Activated T-helper 17 cell treated with anti-CD3 and anti-CD28 coated beads, Interleukin-2, amount 50 U/mL, for 72 hours (primary cell): ENCODE results near the gene MCRS1. TPM values are rescaled to one million over a fixed set of nuclear protein-coding genes. Genes with fewer than 3 reads are reported as not detected.

ENCODE experiments used
- ATAC-seq: fragments of 150-1000 bp; cut with Tn5 transposase; replicated peaks from 2 replicates; pipeline ENCODE4 v1.10.0; 2021; ENCODE audit warnings: mild to moderate bottlenecking, moderate library complexity
- H3K27ac Mint-ChIP-seq: one replicate; pipeline ENCODE4 v1.8.0; 2022; ENCODE audit warnings: mixed read lengths
- H3K27me3 Mint-ChIP-seq: one replicate; pipeline ENCODE4 v1.8.0; 2022; ENCODE audit warnings: mixed read lengths
- H3K36me3 Mint-ChIP-seq: one replicate; pipeline ENCODE4 v1.8.0; 2022; ENCODE audit warnings: low read depth, mild to moderate bottlenecking, mixed read lengths
- H3K4me1 Mint-ChIP-seq: one replicate; pipeline ENCODE4 v1.8.0; 2022; ENCODE audit warnings: mixed read lengths
- H3K4me3 Mint-ChIP-seq: one replicate; pipeline ENCODE4 v1.8.0; 2022; ENCODE audit warnings: mild to moderate bottlenecking, mixed read lengths
- H3K9me3 Mint-ChIP-seq: one replicate; pipeline ENCODE4 v1.8.0; 2022; ENCODE audit warnings: mixed read lengths
- total RNA-seq, 2 donors: library from RNA; stranded (reverse); gene quantifications; one replicate each; pipeline ENCODE4 v1.2.3, GENCODE V29; 2022

MCRS1 gene
- total RNA-seq, 2 donors from 2014 or later, result 31.6 to 54.8 TPM

DNA sequence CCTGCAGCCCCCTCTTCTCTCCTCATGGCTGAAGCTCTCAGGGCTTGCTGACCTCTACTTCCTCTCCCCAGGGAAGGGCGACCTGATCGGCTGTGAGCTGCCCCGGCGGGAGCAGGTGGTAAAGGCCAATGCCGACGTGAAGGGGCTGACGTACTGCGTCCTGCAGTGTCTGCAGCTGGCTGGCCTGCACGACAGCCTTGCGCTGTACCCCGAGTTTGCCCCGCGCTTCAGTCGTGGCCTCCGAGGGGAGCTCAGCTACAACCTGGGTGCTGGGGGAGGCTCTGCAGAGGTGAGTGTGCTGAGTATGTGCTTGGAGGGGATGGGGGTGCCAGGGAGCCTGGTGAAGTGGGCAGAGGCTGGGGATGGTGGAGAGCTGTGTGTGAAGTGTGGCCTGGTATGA is 13.7 kb downstream of the MCRS1 start:
- no peaks in the 10 kb centered on the region for H3K4me1 Mint-ChIP-seq
- H3K4me3 Mint-ChIP-seq, result no peak overlapping the region
- H3K36me3 Mint-ChIP-seq, result peaks cover 20% of the 10 kb centered on the region
- no peaks in the 10 kb centered on the region for H3K27me3 Mint-ChIP-seq
- no peaks in the 10 kb centered on the region for H3K9me3 Mint-ChIP-seq
- no peak for ATAC-seq
- no peak overlapping the region for H3K27ac Mint-ChIP-seq

DNA sequence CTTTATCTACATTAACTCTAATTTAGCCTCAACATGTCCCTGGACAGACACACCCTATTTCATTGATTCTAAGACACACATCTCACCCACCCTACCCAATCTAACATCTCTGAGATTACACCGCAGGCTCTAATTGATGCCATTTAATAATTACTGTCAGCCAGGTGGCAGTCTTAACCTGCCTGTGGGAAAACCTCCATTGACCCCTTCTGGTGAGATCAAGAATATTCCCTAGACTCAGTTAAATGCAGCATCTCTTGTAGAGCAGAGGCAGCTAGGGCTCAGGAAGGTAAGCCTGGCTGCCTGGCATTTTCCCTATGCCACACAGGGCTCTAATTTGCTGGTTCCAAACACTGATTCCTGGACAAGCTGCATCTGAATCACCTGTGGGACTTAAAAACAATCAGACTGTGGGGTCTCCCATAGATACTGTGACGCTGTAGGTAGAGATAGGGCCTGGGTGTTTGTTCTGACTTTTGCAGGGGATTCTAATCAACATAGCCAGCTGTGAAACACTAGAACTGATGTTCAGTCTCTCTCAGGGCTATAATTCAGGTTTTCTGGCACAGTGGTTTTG is 14.3 kb downstream of the MCRS1 start:
- peaks cover 14% of the 10 kb centered on the region for H3K36me3 Mint-ChIP-seq
- H3K27ac Mint-ChIP-seq, result peak overlapping the region; percentile 4
- no peaks in the 10 kb centered on the region for H3K27me3 Mint-ChIP-seq
- H3K4me1 Mint-ChIP-seq, result no peaks in the 10 kb centered on the region
- H3K9me3 Mint-ChIP-seq, result no peaks in the 10 kb centered on the region
- ATAC-seq, result peak; percentile 31
- no peak overlapping the region for H3K4me3 Mint-ChIP-seq

DNA sequence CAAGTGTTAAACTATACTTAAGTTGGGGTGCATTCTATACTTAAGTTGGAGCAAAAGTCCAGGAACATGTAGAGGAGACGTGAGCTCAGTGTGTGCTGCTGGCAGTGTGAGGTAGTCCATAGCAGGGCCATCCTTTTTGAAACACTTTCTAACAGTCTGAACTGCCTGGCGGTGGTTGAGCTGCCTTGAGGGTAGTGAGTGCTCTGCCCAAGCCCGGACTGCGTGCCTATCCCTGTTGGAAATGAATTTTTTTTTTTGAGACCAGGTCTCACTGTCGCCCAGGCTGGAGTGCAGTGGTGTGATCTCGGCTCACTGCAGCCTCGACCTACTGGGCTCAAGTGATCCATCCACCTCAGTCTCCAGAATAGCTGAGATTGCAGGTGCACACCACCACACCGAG is 15.0 kb downstream of the MCRS1 start:
- Mint-ChIP-seq H3K27me3 (peaks cover 4% of the 10 kb centered on the region), H3K9me3 (no peaks in the 10 kb centered on the region), H3K4me3 (no peak overlapping the region), H3K4me1 (peaks cover 5% of the 10 kb centered on the region), H3K36me3 (peaks cover 9% of the 10 kb centered on the region), H3K27ac (peak overlapping the region; percentile 4)
- no peak for ATAC-seq

DNA sequence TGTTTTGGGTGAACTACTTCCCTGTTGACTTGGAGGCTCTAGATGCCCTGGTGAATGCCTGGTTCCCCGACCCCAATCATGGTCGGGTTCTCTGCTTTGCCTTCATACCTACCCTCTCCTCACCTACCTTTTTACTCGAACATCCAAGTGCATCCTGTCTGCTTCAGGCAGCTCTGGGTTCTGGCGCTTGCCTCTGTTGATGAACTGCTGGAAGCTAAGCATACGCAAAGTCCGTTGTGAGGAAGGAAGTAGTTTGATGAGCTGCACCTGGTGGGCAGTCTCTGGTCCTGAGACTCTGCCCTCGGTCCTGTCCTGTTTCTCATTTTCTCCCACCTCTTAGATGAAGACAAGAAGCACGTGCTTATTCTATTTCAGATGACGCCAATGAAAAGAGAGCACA is 15.5 kb downstream of the MCRS1 start:
- Mint-ChIP-seq H3K9me3 (no peaks in the 10 kb centered on the region), H3K4me1 (peaks cover 5% of the 10 kb centered on the region), H3K4me3 (no peak overlapping the region), H3K27me3 (peaks cover 6% of the 10 kb centered on the region), H3K27ac (no peak overlapping the region), H3K36me3 (peaks cover 9% of the 10 kb centered on the region)
- ATAC-seq, result no peak

DNA sequence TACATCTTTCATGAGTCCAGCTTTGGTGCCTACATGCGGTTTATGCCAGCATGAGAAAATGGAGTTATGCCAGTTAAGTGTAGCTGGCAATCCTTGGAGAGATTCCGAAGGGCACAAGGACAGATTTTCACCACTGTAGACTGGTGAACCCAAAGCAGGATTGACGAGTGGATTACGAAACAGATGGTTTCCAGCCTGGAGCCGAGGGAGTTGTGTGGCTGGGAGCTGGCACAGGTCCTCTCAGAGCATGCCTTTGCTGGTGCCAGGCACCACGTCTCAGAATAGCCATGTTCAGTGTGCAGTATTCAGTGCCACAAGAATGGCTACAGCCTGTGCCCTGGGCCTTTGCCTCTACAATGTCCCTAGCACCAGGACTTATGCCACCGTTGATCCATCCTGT is 15.9 kb downstream of the MCRS1 start:
- no peak overlapping the region for H3K4me3 Mint-ChIP-seq
- H3K4me1 Mint-ChIP-seq, result peaks cover 5% of the 10 kb centered on the region
- no peak for ATAC-seq
- H3K9me3 Mint-ChIP-seq, result no peaks in the 10 kb centered on the region
- peaks cover 8% of the 10 kb centered on the region for H3K27me3 Mint-ChIP-seq
- peaks cover 9% of the 10 kb centered on the region for H3K36me3 Mint-ChIP-seq
- H3K27ac Mint-ChIP-seq, result no peak overlapping the region

DNA sequence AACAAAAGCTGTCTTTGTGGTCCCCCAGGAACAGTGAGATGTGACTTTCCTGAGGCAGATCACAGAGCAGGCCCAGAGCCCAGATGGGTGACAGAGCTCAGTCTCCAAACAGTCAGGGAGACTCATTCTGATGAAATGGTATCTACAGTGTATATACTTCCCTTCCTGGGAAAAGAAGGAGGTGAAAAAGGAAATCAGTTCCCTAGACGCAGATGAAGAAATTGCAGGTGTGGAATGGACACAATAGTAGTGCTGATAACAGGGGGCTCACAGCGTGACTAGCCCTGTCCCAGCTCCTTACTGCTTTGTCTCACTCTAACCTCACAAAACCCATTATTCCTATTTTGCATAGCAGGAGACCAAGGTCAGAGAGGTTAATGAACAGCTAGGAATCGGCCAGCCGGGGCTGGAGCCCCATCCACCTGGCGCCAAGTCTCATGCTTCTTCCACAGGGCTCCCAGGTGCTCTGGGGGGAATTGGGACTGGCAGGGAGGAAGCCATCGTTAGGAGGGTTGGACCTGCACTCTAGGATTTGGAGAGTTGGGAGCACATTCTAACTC is 17.2 kb downstream of the MCRS1 start:
- no peaks in the 10 kb centered on the region for H3K9me3 Mint-ChIP-seq
- peaks cover 8% of the 10 kb centered on the region for H3K27me3 Mint-ChIP-seq
- H3K4me1 Mint-ChIP-seq, result peaks cover 5% of the 10 kb centered on the region
- no peaks in the 10 kb centered on the region for H3K36me3 Mint-ChIP-seq
- no peak overlapping the region for H3K27ac Mint-ChIP-seq
- H3K4me3 Mint-ChIP-seq, result no peak overlapping the region
- no peak for ATAC-seq

DNA sequence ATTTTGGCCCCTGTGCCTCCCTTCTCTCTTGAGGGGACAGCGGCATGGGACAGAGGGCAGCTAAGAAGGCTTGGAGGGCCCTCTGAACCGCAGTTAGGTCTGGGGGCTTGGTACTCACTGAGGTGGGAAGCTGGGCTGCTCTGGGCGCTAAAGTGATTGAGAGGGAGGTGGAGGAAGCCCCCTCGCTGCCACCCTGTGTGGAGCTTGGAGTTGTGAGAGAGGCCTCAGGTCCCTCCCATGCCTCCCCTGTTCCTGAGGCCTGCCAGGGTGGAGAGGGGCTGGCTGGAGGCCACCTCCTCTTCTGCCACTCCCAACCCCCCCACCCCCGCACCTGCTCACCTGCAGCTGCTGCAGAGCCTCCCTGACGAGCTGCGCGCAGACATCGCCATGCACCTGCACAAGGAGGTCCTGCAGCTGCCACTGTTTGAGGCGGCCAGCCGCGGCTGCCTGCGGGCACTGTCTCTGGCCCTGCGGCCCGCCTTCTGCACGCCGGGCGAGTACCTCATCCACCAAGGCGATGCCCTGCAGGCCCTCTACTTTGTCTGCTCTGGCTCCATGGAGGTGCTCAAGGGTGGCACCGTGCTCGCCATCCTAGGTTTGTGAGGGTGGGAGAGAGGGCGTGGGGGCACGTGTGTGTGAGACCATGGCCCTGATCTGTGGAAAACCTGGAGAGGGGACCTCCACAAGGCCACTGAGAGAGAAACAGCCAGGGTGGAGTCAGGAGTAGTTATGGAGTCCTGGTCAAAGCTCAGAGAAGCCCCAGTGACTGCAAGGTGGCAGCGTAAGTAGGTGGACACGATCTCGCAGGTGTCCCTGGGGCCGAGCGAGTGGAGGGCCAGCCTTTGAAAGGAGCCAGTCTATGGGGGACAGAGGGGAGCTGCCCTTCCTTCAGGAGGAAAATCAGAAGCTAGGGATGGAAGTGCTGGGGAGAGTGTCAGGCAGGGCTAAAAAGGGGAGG is 17.9 kb downstream of the MCRS1 start:
- no peaks in the 10 kb centered on the region for H3K36me3 Mint-ChIP-seq
- peaks cover 8% of the 10 kb centered on the region for H3K27me3 Mint-ChIP-seq
- no peak overlapping the region for H3K27ac Mint-ChIP-seq
- H3K4me1 Mint-ChIP-seq, result peaks cover 5% of the 10 kb centered on the region
- H3K9me3 Mint-ChIP-seq, result no peaks in the 10 kb centered on the region
- H3K4me3 Mint-ChIP-seq, result peak overlapping the region; percentile 65
- no peak for ATAC-seq

DNA sequence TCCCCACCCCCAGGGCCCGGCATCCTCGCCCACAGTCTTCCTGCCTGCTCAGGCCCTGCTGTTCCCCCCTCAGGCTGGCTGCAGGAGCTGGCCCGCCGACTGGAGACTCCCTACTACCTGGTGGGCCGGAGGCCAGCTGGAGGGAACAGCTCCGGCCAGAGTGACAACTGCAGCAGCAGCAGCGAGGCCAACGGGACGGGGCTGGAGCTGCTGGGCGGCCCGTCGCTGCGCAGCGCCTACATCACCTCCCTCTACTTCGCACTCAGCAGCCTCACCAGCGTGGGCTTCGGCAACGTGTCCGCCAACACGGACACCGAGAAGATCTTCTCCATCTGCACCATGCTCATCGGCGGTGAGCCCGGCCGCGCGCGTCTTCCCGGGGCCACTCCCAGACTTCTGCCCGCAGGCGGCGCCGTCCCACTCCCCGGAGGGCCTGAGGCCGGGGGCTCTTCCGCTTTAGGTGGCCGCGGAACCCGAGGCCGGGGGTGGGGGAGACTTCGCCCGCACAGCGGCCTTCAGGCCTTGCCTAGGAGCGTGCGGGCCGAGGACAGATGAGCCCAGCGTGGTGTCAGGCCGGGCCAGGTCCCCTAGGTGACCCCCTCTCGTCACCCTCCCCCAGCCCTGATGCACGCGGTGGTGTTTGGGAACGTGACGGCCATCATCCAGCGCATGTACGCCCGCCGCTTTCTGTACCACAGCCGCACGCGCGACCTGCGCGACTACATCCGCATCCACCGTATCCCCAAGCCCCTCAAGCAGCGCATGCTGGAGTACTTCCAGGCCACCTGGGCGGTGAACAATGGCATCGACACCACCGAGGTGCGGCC is 18.9 kb downstream of the MCRS1 start:
- ATAC-seq, result peak; percentile 60
- H3K4me1 Mint-ChIP-seq, result peaks cover 9% of the 10 kb centered on the region
- H3K9me3 Mint-ChIP-seq, result no peaks in the 10 kb centered on the region
- H3K4me3 Mint-ChIP-seq, result peak overlapping the region; percentile 65
- H3K36me3 Mint-ChIP-seq, result no peaks in the 10 kb centered on the region
- no peak overlapping the region for H3K27ac Mint-ChIP-seq
- peaks cover 8% of the 10 kb centered on the region for H3K27me3 Mint-ChIP-seq

DNA sequence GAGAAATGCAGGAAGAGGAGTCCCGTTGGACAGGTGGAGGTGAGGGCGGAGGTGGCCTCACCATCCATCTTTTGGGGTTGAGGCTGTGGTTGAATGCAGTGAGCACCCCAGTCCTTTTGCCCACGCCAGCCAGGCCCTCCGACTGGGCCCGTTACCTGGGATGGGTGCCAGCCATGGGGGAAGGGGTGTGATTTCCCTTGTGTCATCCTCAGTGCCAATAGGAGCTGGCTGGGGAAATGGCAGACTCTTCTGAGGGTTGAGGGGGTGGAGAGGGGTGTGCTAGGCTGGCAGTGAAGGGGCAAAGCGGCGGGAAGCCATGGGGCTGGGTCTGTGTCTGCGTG is 19.5 kb downstream of the MCRS1 start:
- peaks cover 9% of the 10 kb centered on the region for H3K4me1 Mint-ChIP-seq
- ATAC-seq, result no peak
- H3K4me3 Mint-ChIP-seq, result peak overlapping the region; percentile 65
- peaks cover 8% of the 10 kb centered on the region for H3K27me3 Mint-ChIP-seq
- H3K36me3 Mint-ChIP-seq, result no peaks in the 10 kb centered on the region
- no peaks in the 10 kb centered on the region for H3K9me3 Mint-ChIP-seq
- H3K27ac Mint-ChIP-seq, result no peak overlapping the region

DNA sequence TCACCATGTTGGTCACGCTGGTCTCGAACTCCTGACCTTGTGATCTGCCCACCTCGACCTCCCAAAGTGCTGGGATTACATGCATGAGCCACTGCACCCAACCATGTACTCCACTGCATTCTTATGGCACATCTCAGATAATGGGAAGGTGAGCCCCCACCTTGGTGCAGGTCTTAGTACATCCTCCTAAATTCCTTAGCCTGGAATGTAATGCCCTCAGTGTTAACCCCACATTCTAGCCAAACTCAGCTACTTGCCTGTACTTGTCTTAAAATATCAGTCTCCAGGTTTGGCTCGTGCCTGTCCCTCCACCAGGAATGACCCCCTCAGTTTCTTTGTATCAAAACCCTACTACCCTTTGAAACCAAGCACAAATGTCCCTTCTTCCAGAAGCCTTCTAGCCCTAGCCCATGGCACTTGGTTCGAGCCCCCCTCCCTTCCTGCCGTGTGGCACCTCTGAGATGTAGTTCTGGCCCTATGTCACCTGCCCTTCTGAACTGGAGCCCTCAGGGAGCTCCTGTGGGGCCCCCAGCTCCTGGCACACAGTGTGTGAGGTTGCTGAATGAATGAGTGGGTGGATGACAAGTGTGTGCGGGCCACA is 20.8 kb downstream of the MCRS1 start:
- Mint-ChIP-seq H3K4me3 (no peak overlapping the region), H3K4me1 (peaks cover 9% of the 10 kb centered on the region), H3K9me3 (no peaks in the 10 kb centered on the region), H3K36me3 (no peaks in the 10 kb centered on the region), H3K27ac (no peak overlapping the region), H3K27me3 (peaks cover 8% of the 10 kb centered on the region)
- ATAC-seq, result no peak

DNA sequence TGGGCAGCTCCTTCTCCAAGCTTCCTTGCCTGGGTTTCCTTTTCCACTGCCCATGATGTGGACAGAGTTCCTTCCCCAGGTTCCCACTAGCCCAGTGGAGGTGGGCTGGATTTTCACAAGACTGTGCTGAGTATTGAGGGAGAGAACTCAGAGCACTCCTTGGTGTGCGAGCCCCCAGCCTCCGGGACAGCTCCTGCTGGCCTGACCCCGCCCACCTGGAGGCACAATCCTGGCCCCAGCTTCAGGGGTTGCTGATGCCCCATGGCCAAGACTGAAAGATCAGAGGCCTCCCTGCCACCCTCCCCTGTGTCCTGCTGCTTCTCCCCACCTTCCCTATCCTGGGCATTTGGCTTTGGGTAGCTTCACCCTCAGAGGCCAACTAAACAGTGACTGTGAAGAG is 21.5 kb downstream of the MCRS1 start:
- Mint-ChIP-seq H3K27ac (no peak overlapping the region), H3K36me3 (no peaks in the 10 kb centered on the region), H3K4me3 (no peak overlapping the region), H3K9me3 (no peaks in the 10 kb centered on the region), H3K27me3 (peaks cover 8% of the 10 kb centered on the region), H3K4me1 (peaks cover 9% of the 10 kb centered on the region)
- ATAC-seq, result no peak

DNA sequence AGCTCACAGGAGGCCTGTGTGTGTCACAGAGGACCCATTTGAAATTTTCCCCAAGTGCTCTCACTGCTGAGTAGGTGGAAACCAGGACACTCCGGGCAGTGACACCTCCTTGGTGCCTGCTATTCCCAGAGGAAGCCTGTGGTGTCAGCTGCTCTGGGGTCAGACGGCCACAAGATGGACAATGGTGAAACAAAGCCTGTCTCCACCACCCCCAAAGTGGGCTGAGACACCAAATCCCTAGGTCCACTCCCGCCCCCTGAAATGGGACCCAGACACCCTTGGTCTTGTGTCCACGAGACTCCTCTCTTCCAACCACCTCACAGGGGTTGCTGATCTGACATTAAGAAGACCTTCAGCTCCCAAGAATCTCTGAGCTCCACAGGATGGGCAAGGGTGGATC is 22.1 kb downstream of the MCRS1 start:
- no peak for ATAC-seq
- Mint-ChIP-seq H3K27me3 (peaks cover 8% of the 10 kb centered on the region), H3K36me3 (no peaks in the 10 kb centered on the region), H3K4me1 (peaks cover 9% of the 10 kb centered on the region), H3K9me3 (no peaks in the 10 kb centered on the region), H3K4me3 (no peak overlapping the region), H3K27ac (peak overlapping the region; percentile 30)

DNA sequence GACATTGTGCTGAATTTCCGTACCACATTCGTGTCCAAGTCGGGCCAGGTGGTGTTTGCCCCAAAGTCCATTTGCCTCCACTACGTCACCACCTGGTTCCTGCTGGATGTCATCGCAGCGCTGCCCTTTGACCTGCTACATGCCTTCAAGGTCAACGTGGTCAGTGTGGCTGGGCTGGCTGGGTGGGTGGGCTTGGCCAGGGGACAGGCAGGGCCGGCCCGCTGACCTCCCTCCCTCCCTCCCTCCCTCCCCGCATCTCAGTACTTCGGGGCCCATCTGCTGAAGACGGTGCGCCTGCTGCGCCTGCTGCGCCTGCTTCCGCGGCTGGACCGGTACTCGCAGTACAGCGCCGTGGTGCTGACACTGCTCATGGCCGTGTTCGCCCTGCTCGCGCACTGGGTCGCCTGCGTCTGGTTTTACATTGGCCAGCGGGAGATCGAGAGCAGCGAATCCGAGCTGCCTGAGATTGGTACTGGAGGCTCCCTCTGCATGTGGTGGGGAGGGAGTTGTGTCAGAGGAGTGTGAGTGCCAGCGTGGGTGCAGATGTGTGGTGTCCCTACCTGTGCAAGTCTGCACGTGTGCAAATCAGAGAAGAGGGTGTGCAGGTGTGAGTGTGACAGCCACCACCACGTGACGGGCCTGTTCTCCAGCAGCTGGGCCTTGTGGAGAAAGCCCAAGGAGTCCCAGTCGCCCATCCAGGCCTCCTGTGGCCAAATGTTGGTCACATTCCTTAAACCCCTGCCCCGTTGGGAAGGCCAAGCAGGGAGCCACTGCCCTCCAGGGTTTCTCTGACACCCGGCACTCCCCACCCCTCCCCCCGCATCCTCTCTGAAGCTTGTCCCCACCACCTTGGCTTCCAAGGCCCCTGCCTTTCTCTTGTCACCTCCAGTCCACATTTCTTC is 23.8 kb downstream of the MCRS1 start:
- Mint-ChIP-seq H3K36me3 (no peaks in the 10 kb centered on the region), H3K27me3 (peaks cover 11% of the 10 kb centered on the region), H3K27ac (no peak overlapping the region)

More for the DNA sequence above, 23.8 kb downstream of the MCRS1 start:
- Mint-ChIP-seq H3K9me3 (no peaks in the 10 kb centered on the region), H3K4me3 (no peak overlapping the region), H3K4me1 (peaks cover 9% of the 10 kb centered on the region)
- no peak for ATAC-seq
